ENCODE data around the gene ZNF691. TPM values are rescaled to one million over a fixed set of nuclear protein-coding genes. Genes with fewer than 3 reads are reported as not detected.
"Not testable (repeated sequence)": the region's sequence is repeated elsewhere in the genome, so short reads cannot be mapped to it uniquely, and the experiment has no call there.

The ZNF691 gene
- total RNA-seq, 1 experiment from 2014 or later, result 9.5 TPM

- BruUV-seq (replicated peaks), result no TSS peak
- Mint-ChIP-seq H3K36me3 (ENCODE audit: insufficient read depth, unreplicated experiment) (no peaks in the 10 kb centered on the region), H3K4me3 (ENCODE audit: unreplicated experiment) (no peak overlapping the region), H3K27me3 (ENCODE audit: insufficient read depth, unreplicated experiment) (no peaks in the 10 kb centered on the region), H3K9me3 (ENCODE audit: unreplicated experiment) (no peaks in the 10 kb centered on the region), H3K27ac (ENCODE audit: low read depth, unreplicated experiment) (no peak overlapping the region), H3K4me1 (ENCODE audit: insufficient read depth, unreplicated experiment) (no peaks in the 10 kb centered on the region)
- ChIA-PET CTCF (no interaction called here), POLR2A (interaction anchor here (1.1 to 1.5 kb wide), 4 partner anchors 11 to 36 kb away, joined by 3 to 6 read pairs (median 4); partner anchors contain the start of genes C1orf50 and P3H1)
- DNase-seq (ENCODE audit: unreplicated experiment), result no peak
- no peak for TF ChIP-seq CTCF (IDR thresholded peaks at IDR 0.05; ENCODE audit: unreplicated experiment)
- intact Hi-C loops (cut with micrococcal nuclease), result no loop called here
Observed at GRCh38 chr1:42801832-42802473, 44.5 kb upstream of the ZNF691 start.

GRCh38 chr1:42806171-42806570, 40.2 kb upstream of the ZNF691 start:
- no TSS peak for BruUV-seq (replicated peaks)
- CTCF ChIA-PET, result interaction anchor here (0.8 kb wide), 1 partner anchor 27 kb away, joined by 3 read pairs; no protein-coding TSS in a partner anchor
- intact Hi-C loops (cut with micrococcal nuclease), result no loop called here
- no peak for DNase-seq (ENCODE audit: unreplicated experiment)
- no peaks in the 10 kb centered on the region for H3K9me3 Mint-ChIP-seq (ENCODE audit: unreplicated experiment)
- no peak for TF ChIP-seq CTCF (IDR thresholded peaks at IDR 0.05; ENCODE audit: unreplicated experiment)
- H3K4me1 Mint-ChIP-seq (ENCODE audit: insufficient read depth, unreplicated experiment), result no peaks in the 10 kb centered on the region
- POLR2A ChIA-PET, result interaction anchor here (0.6 to 1.4 kb wide), 5 partner anchors 10 to 299 kb away, joined by 3 to 6 read pairs (median 3); partner anchors contain the start of gene YBX1
- H3K4me3 Mint-ChIP-seq (ENCODE audit: unreplicated experiment), result no peak overlapping the region
- no peaks in the 10 kb centered on the region for H3K27me3 Mint-ChIP-seq (ENCODE audit: insufficient read depth, unreplicated experiment)
- H3K27ac Mint-ChIP-seq (ENCODE audit: low read depth, unreplicated experiment), result no peak overlapping the region
- peaks cover 5% of the 10 kb centered on the region for H3K36me3 Mint-ChIP-seq (ENCODE audit: insufficient read depth, unreplicated experiment)

- H3K9me3 Mint-ChIP-seq (ENCODE audit: unreplicated experiment), result no peaks in the 10 kb centered on the region
- no peak for DNase-seq (ENCODE audit: unreplicated experiment)
- peaks cover 5% of the 10 kb centered on the region for H3K36me3 Mint-ChIP-seq (ENCODE audit: insufficient read depth, unreplicated experiment)
- H3K27ac Mint-ChIP-seq (ENCODE audit: low read depth, unreplicated experiment), result no peak overlapping the region
- TF ChIP-seq CTCF (IDR thresholded peaks at IDR 0.05; ENCODE audit: unreplicated experiment), result no peak
- no peak overlapping the region for H3K4me3 Mint-ChIP-seq (ENCODE audit: unreplicated experiment)
- no peaks in the 10 kb centered on the region for H3K4me1 Mint-ChIP-seq (ENCODE audit: insufficient read depth, unreplicated experiment)
- H3K27me3 Mint-ChIP-seq (ENCODE audit: insufficient read depth, unreplicated experiment), result no peaks in the 10 kb centered on the region
- CTCF ChIA-PET, result interaction anchor here (1.9 kb wide), 1 partner anchor 267 kb away, joined by 6 read pairs; no protein-coding TSS in a partner anchor
- intact Hi-C loops (cut with micrococcal nuclease), result no loop called here
- POLR2A ChIA-PET, result interaction anchor here (0.6 to 1.4 kb wide), 4 partner anchors 10 to 299 kb away, joined by 3 to 6 read pairs (median 4); partner anchors contain the start of gene YBX1
- BruUV-seq (replicated peaks), result no TSS peak
Observed at GRCh38 chr1:42806593-42806992, 39.8 kb upstream of the ZNF691 start.

- H3K4me1 Mint-ChIP-seq (ENCODE audit: insufficient read depth, unreplicated experiment), result no peaks in the 10 kb centered on the region
- CTCF ChIA-PET, result interaction anchor here (1.9 kb wide), 1 partner anchor 267 kb away, joined by 6 read pairs; no protein-coding TSS in a partner anchor
- no peak for TF ChIP-seq CTCF (IDR thresholded peaks at IDR 0.05; ENCODE audit: unreplicated experiment)
- BruUV-seq (replicated peaks), result no TSS peak
- H3K4me3 Mint-ChIP-seq (ENCODE audit: unreplicated experiment), result no peak overlapping the region
- H3K27ac Mint-ChIP-seq (ENCODE audit: low read depth, unreplicated experiment), result no peak overlapping the region
- DNase-seq (ENCODE audit: unreplicated experiment), result no peak
- H3K9me3 Mint-ChIP-seq (ENCODE audit: unreplicated experiment), result no peaks in the 10 kb centered on the region
- intact Hi-C loops (cut with micrococcal nuclease), result no loop called here
- POLR2A ChIA-PET, result interaction anchor here (1.2 to 1.4 kb wide), 2 partner anchors 9 to 40 kb away, joined by 4 read pairs; no protein-coding TSS in a partner anchor
- H3K36me3 Mint-ChIP-seq (ENCODE audit: insufficient read depth, unreplicated experiment), result peaks cover 5% of the 10 kb centered on the region
- no peaks in the 10 kb centered on the region for H3K27me3 Mint-ChIP-seq (ENCODE audit: insufficient read depth, unreplicated experiment)
Observed at GRCh38 chr1:42807056-42807668, 39.3 kb upstream of the ZNF691 start.

GRCh38 chr1:42814815-42815214, 31.6 kb upstream of the ZNF691 start:
- BruUV-seq (replicated peaks); H3K9me3 Mint-ChIP-seq (ENCODE audit: unreplicated experiment); H3K27me3 Mint-ChIP-seq (ENCODE audit: insufficient read depth, unreplicated experiment); H3K4me3 Mint-ChIP-seq (ENCODE audit: unreplicated experiment); DNase-seq (ENCODE audit: unreplicated experiment); H3K27ac Mint-ChIP-seq (ENCODE audit: low read depth, unreplicated experiment); intact Hi-C loops (cut with micrococcal nuclease): not testable (repeated sequence)
- CTCF ChIA-PET, result interaction anchor here (0.5 to 0.6 kb wide), 2 partner anchors 258 to 575 kb away, joined by 3 read pairs; partner anchors contain the start of genes MED8 and SZT2
- POLR2A ChIA-PET, result interaction anchor here (3.8 to 11.5 kb wide), 2 partner anchors 31 to 48 kb away, joined by 56 to 88 read pairs; partner anchors contain the start of genes C1orf50, P3H1 and ZNF691
- Mint-ChIP-seq H3K36me3 (ENCODE audit: insufficient read depth, unreplicated experiment) (peaks cover 10% of the 10 kb centered on the region), H3K4me1 (ENCODE audit: insufficient read depth, unreplicated experiment) (peaks cover 15% of the 10 kb centered on the region)
